Astrocyte of the cerebellum (primary cell): Measurements from ENCODE around the gene RAB11FIP3.
A peak's percentile ranks its signal among the peaks of the same experiment; 100 is the strongest.

Experiments used
- DNase-seq: peaks from one replicate; pipeline ENCODE4 v3.0.0-alpha.2; 2011; ENCODE audit warnings: low read depth
- H3K4me3 ChIP-seq: 2 replicates; pipeline ENCODE4 v1.5.1; 2011; ENCODE audit warnings: mild to moderate bottlenecking, low read depth, low read length, moderate library complexity
- in situ Hi-C: cut with HindIII; loops from 2 replicates; pipeline ENCODE4 v1.10.0; 2017; ENCODE audit warnings: low sequenced_read_pairs
- TF ChIP-seq, protein P1 (sequence below): IDR thresholded peaks from 2 replicates; pipeline ENCODE4 v1.5.1; 2012; ENCODE audit warnings: low read length, low read depth, moderate library complexity, mild to moderate bottlenecking; ENCODE audit errors: missing control alignments

The RAB11FIP3 gene

DNA sequence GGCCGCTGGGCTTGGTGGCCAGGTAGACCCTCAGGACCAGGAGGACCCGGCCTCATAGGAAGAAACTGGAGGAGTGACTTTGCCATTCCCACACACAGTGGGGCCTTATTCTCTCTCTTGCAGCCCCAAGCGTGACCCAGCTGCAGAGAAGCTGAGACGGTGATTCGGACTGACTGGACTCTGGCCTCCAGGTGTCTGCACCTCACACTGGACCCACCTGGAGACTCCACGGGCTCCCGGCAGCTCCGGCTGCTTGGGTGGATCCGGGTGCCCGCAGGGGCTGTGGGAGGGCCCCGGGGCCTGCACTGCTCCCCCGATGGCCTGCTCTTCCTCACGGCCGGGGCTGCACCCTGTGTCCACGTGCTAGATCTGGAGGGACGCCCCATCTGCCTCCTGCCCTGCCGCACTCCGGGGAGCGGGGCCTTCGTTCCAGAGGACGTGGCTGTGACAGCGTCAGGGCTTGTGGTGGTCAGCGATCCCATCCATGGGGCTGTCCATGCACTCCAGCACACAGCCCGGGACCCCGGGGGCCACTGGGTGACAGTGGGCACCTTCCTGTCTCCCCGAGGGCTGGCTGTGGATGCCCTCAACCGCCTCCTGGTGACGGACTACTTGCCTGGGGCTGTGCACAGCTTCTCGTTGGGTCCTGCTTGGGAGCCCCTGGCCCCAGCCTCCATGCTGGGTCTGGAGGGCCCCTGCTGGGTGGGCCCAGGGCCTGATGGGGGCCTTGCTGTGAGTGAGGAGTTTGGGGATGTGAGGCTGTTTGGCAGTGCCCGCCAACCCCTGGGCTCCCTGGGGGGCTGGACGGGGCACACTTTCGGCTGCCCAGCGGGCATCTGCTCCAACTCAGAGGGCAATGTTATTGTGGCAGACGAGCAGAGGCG, 142.2 kb downstream of the RAB11FIP3 start:
- DNase-seq: no peak
- no peak overlapping the region for H3K4me3 ChIP-seq
- TF ChIP-seq, protein P1, sequence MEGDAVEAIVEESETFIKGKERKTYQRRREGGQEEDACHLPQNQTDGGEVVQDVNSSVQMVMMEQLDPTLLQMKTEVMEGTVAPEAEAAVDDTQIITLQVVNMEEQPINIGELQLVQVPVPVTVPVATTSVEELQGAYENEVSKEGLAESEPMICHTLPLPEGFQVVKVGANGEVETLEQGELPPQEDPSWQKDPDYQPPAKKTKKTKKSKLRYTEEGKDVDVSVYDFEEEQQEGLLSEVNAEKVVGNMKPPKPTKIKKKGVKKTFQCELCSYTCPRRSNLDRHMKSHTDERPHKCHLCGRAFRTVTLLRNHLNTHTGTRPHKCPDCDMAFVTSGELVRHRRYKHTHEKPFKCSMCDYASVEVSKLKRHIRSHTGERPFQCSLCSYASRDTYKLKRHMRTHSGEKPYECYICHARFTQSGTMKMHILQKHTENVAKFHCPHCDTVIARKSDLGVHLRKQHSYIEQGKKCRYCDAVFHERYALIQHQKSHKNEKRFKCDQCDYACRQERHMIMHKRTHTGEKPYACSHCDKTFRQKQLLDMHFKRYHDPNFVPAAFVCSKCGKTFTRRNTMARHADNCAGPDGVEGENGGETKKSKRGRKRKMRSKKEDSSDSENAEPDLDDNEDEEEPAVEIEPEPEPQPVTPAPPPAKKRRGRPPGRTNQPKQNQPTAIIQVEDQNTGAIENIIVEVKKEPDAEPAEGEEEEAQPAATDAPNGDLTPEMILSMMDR: no peak
- in situ Hi-C loops: no loop called here

DNA sequence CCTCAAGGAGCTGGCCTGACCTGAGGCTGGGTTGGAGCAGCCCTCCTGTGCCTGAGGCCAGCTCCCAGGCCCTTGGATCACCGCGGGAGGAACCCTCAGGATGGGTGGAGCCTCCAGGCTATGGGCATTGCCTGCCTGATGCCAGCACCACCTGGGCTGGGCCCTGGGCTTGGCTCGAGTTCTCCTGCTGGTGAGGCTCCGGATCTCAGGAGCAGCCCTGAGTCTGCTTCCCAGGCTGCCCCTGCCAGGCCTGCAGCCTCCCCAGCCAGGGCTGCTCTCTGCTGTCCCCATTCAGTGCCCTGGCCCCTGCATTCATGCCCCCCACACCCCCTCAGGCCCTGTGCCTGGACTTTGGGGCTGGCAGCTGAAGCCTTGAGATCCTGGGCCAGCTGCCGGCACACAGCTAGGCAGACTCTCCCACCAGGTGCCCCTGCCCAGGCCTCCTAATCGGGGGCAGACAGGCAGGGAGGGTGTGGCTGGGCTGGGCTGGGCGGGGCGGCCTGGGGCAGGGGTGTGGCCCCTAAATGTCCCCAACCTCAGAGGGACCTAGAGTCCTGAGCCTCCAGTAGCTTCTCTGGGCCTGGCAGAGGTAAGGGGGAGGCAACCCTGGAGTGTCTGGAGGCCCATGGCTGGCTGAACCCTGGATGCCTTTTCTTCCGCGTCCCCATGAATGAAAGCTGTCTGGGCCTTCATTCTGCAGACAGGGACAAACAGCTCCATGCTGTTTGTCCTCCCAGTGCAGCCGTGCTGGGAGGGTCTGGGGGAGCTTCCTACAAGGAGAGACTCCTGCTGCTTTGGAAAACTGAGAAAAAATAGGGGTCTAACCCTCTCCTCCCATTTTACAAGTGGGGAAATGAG, 143.2 kb downstream of the RAB11FIP3 start:
- peak overlapping the region; percentile 84 for H3K4me3 ChIP-seq
- TF ChIP-seq, protein P1: no peak
- no peak for DNase-seq
- in situ Hi-C loops: no loop called here

DNA sequence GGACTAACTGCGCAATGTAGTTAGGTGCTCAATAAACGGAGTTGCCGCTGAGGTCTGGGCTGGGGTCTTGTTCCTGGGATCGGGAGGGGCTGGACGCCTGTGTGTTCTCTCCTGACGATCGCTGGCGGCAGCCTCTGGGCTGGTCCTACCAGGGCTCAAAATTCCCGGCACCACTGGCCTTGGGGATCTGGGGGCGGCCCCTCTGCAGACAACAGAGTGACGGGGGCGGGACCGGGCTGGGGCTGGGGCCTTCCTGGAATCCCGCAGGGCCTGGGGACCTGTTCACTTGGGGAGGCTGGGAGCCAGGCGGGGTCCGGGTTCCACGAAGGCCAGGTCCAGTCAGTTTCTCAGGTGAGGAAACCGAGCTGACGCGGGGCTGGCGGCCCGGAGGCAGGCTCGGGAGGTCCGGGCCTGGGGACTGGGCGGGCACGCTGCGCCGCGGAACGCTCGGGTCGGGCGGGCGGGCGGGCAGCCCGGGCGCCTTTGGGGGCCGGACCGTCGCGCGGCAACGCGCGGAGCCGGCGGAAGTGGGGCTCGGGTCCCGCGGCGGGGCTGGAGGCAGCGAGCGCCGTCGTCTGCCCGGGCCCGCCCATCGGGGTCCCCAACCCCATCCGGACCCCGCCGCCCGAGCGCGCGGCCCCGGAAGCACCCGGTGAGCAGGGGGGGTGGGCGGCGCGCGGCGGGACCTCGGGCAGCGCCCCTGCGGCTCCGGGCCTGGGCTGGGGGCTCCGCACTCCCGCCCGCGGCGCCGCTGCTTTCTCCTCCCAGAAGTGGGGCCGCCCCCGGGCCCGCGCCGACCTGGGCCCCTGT, 144.2 kb downstream of the RAB11FIP3 start, which contains the start of gene PIGQ:
PIGQ (plus strand) TSS at position 524 of the 810 bp plus-strand sequence. CDS start 4,107 bp downstream, outside the sequence.
- peak within 1 kb of the TSS; percentile 84 for H3K4me3 ChIP-seq
- TF ChIP-seq, protein P1: no peak
- in situ Hi-C loops: no loop called here
- DNase-seq: no peak
